Measurements from ENCODE around the gene PTPN1. TPM values are rescaled to one million over a fixed set of nuclear protein-coding genes. Genes with fewer than 3 reads are reported as not detected.

Gene PTPN1
- total and polyA plus RNA-seq, 2 of the 13 experiments (the other 11 are each of a cell fraction or from before 2014, with no cell fraction given): 17.7 to 37.2 TPM

GRCh38 chr20:50460608-50461267 is 49.4 kb upstream of the PTPN1 start (continued):
- no peak for TF ChIP-seq ZNF615 (CRISPR knock-in tag; IDR thresholded peaks at IDR 0.05; ENCODE audit: borderline replicate concordance)
- no peak for TF ChIP-seq SP1 (IDR thresholded peaks at IDR 0.05)
- TF ChIP-seq SP1 (CRISPR knock-in tag; IDR thresholded peaks at IDR 0.05): peak; percentile 30; the same call in 1 of the 2 replicates
- peak; percentile 36; the same call in 1 of the 2 replicates for TF ChIP-seq SATB2 (CRISPR knock-in tag; IDR thresholded peaks at IDR 0.05)
- TF ChIP-seq ZNF382 (CRISPR knock-in tag; IDR thresholded peaks at IDR 0.05; ENCODE audit: borderline replicate concordance): no peak
- 0 out of 2 replicates have a peak, but pooled peaks have one; percentile 65 for TF ChIP-seq ZNF800 (CRISPR knock-in tag; IDR thresholded peaks at IDR 0.05)
- peak; percentile 60; the same call in 1 of the 2 replicates for TF ChIP-seq ZNF746 (CRISPR knock-in tag; IDR thresholded peaks at IDR 0.05)
- TF ChIP-seq E2F2 (CRISPR knock-in tag; IDR thresholded peaks at IDR 0.05; ENCODE audit: borderline replicate concordance): no peak
- no peak for TF ChIP-seq ZBTB8A (CRISPR knock-in tag; IDR thresholded peaks at IDR 0.05; ENCODE audit: borderline replicate concordance, low read depth)
- no peak for TF ChIP-seq ZNF337 (CRISPR knock-in tag; IDR thresholded peaks at IDR 0.05; ENCODE audit: borderline replicate concordance, low read depth)
- TF ChIP-seq HNRNPLL (IDR thresholded peaks at IDR 0.05; ENCODE audit: low read depth, low read length, poor library complexity, severe bottlenecking): no peak
- no peak for TF ChIP-seq PHF5A (CRISPR knock-in tag; IDR thresholded peaks at IDR 0.05; ENCODE audit: low read depth, unreplicated experiment)
- TF ChIP-seq NFE2L1 (CRISPR knock-in tag; IDR thresholded peaks at IDR 0.05; ENCODE audit: borderline replicate concordance): no peak
- no peak for TF ChIP-seq PREB (CRISPR knock-in tag; IDR thresholded peaks at IDR 0.05)
- no peak for TF ChIP-seq SOX13 (IDR thresholded peaks at IDR 0.05)
- peak in 1 of 2 experiments; percentile 63; a peak in 2 of 4 replicates for TF ChIP-seq SOX13 (CRISPR knock-in tag; conservative IDR thresholded peaks at IDR 0.05 in 1 of 2, IDR thresholded peaks at IDR 0.05 in 1 of 2)
- peak; percentile 57; the same call in 1 of the 2 replicates for TF ChIP-seq ZNF414 (CRISPR knock-in tag; IDR thresholded peaks at IDR 0.05)
- no peak for TF ChIP-seq CHD2 (IDR thresholded peaks at IDR 0.05; ENCODE audit: low read depth, low read length)
- TF ChIP-seq ZNF644 (CRISPR knock-in tag; IDR thresholded peaks at IDR 0.05; ENCODE audit: low read depth): peak; percentile 53; the same call in 1 of the 2 replicates
- TF ChIP-seq PAF1 (CRISPR knock-in tag; IDR thresholded peaks at IDR 0.05): no peak
- TF ChIP-seq ZNF143 (CRISPR knock-in tag; IDR thresholded peaks at IDR 0.05): peak; percentile 63; the same call in 1 of the 2 replicates
- peak; percentile 80; the same call in 1 of the 2 replicates for TF ChIP-seq RXRA (CRISPR knock-in tag; IDR thresholded peaks at IDR 0.05)
- no peak for TF ChIP-seq ZNF597 (CRISPR knock-in tag; IDR thresholded peaks at IDR 0.05)
- no peak for TF ChIP-seq SIN3A (IDR thresholded peaks at IDR 0.05; ENCODE audit: borderline replicate concordance, low read depth, low read length)
- no peak for TF ChIP-seq ZNF484 (CRISPR knock-in tag; IDR thresholded peaks at IDR 0.05; ENCODE audit: borderline replicate concordance, low read depth)
